ENCODE results near the gene ACYP1. TPM values are rescaled to one million over a fixed set of nuclear protein-coding genes. Genes with fewer than 3 reads are reported as not detected.

Gene ACYP1
- total and polyA plus RNA-seq, 9 donors, result 5.5 to 27.7 (median 11.2) TPM

DNA sequence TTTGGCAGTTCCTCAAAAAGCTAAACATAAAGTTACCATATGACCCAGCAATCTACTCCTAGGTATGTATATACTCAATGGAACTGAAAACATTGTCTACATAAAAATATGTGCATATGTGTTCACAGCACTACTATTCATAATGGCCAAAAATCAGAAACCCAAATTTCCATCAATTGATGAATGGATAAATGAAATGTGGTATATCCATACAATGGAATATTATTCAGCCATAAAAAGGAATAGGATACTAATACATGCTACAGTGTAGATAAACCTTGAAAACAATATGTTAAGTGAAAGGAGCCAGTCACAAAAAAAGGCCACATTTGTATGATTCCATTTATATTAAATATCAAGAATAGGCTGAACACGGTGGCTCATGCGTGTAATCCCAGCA lies 3.4 kb downstream of the ACYP1 start:
- no peak overlapping the region for H3K27ac ChIP-seq
- H3K4me3 ChIP-seq, result no peak overlapping the region
- TF ChIP-seq POLR2A (IDR thresholded peaks at IDR 0.05) (no peak), EP300 (IDR thresholded peaks at IDR 0.05) (no peak)
- TF ChIP-seq, protein P1, sequence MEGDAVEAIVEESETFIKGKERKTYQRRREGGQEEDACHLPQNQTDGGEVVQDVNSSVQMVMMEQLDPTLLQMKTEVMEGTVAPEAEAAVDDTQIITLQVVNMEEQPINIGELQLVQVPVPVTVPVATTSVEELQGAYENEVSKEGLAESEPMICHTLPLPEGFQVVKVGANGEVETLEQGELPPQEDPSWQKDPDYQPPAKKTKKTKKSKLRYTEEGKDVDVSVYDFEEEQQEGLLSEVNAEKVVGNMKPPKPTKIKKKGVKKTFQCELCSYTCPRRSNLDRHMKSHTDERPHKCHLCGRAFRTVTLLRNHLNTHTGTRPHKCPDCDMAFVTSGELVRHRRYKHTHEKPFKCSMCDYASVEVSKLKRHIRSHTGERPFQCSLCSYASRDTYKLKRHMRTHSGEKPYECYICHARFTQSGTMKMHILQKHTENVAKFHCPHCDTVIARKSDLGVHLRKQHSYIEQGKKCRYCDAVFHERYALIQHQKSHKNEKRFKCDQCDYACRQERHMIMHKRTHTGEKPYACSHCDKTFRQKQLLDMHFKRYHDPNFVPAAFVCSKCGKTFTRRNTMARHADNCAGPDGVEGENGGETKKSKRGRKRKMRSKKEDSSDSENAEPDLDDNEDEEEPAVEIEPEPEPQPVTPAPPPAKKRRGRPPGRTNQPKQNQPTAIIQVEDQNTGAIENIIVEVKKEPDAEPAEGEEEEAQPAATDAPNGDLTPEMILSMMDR (IDR thresholded peaks at IDR 0.05), result no peak
- H3K4me1 ChIP-seq (ENCODE audit: insufficient read depth), result peaks cover 8% of the 10 kb centered on the region
- WGBS, 3 donors, result 49 to 69% (median 50%) methylated on average over 2 of the region's 2 CpGs
- no peaks in the 10 kb centered on the region for H3K9me3 ChIP-seq
- H3K27me3 ChIP-seq, result no peaks in the 10 kb centered on the region
- DNase-seq, result no peak
- intact Hi-C loops (cut with DNase I), result no loop called here
- no peaks in the 10 kb centered on the region for H3K36me3 ChIP-seq

DNA sequence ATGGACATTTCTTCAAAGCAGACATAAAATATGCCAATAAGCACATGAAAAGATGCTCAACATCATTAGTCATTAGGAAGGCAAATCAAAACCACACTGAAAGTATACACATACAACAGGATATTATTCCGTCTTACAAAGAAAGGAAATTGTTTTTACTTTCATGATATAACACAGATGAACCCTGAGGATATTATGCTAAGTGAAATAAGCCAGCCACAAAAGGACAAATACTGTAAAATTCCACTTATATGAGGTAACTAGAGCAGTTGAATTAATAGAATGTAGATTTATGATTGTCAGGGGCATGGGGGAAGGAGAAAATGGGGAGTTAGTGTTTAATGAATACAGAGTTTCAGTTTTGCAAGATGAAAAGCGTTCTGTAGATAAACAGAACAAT lies 4.2 kb downstream of the ACYP1 start:
- 55 to 81% (median 65%) methylated on average over 2 of the region's 2 CpGs for WGBS, 3 donors

DNA sequence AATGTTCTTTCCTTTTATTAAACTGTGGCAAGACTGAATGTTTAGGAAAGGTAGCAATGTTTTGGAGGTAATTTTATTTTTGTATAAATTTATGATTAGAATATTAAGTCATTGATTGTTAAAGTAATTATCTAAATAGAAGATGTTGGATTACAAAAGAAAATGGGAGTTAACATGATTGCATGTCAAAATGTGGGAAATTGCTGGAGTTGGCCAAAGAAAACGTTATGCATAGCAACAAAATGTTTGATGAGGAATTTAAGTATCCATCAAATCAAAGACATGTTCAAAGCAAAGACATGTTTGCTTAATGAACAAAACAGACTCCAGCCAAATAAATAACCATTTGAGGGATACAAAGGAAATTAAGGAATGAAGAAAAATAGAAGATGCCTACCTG lies 9.4 kb downstream of the ACYP1 start:
- intact Hi-C loops (cut with DNase I), result no loop called here
- Histone ChIP-seq H3K27me3 (no peaks in the 10 kb centered on the region), H3K4me3 (no peak overlapping the region), H3K9me3 (no peaks in the 10 kb centered on the region), H3K27ac (no peak overlapping the region), H3K36me3 (no peaks in the 10 kb centered on the region), H3K4me1 (ENCODE audit: insufficient read depth) (peaks cover 3% of the 10 kb centered on the region)
- no peak for DNase-seq
- 48 to 60% (median 58%) methylated on average over 1 of the region's 1 CpG for WGBS, 3 donors
- no peak for TF ChIP-seq EP300 (IDR thresholded peaks at IDR 0.05)
- TF ChIP-seq POLR2A (IDR thresholded peaks at IDR 0.05), result no peak
- TF ChIP-seq, protein P1 (IDR thresholded peaks at IDR 0.05), result no peak

More for the DNA sequence above, 4.2 kb downstream of the ACYP1 start:
- TF ChIP-seq POLR2A (IDR thresholded peaks at IDR 0.05), result no peak
- no peak for TF ChIP-seq EP300 (IDR thresholded peaks at IDR 0.05)
- TF ChIP-seq, protein P1 (IDR thresholded peaks at IDR 0.05), result no peak
- Histone ChIP-seq H3K4me1 (ENCODE audit: insufficient read depth) (peaks cover 8% of the 10 kb centered on the region), H3K9me3 (no peaks in the 10 kb centered on the region), H3K27ac (no peak overlapping the region), H3K4me3 (no peak overlapping the region), H3K36me3 (no peaks in the 10 kb centered on the region), H3K27me3 (no peaks in the 10 kb centered on the region)
- DNase-seq, result no peak
- intact Hi-C loops (cut with DNase I), result no loop called here

DNA sequence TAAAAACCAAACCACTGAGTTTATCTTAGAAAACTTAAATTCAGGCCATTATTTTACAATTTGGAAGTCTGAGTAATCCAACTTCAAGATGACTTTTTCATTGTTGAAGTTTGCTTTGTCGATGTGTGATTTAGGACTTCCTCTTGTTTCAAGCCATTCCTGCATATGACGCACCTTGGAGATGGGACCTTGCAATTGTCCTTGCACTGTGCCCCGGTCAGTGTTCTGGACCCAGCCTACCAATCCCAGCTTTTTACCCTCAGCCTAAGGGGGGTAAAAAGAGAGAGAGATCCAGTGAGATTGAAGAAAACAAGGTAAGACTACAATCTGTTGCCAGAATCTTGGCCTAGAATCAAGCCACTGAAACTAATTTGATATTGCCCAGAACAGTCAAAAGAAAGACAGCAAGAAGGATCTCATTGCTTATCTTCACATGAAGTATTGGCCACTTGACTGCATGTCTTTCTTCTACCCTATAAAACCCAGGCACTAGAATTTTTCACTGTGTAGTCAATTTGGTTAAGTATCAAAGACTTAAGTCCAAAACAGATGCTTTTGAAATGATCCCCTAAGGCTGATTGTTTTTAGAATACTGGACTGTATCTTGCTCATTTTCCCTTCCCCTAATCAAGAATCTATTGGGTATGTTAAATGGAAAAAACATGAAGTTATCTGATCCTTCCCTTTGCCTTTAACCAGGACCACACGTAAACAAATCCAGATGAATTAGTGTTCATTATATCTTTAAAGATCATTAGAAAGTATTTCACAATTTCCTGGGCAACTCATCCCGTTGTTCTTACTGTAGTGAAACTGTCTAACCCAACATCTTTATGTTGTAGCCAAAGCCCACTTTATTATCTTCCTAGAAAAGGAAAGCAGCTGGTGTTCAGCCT lies 10.2 kb downstream of the ACYP1 start:
- 56 to 62% (median 60%) methylated on average over 5 of the region's 5 CpGs for WGBS, 3 donors
- TF ChIP-seq POLR2A (IDR thresholded peaks at IDR 0.05) (no peak), EP300 (IDR thresholded peaks at IDR 0.05) (no peak)
- TF ChIP-seq, protein P1 (IDR thresholded peaks at IDR 0.05), result no peak
- H3K9me3 ChIP-seq, result no peaks in the 10 kb centered on the region
- no peaks in the 10 kb centered on the region for H3K27me3 ChIP-seq
- intact Hi-C loops (cut with DNase I), result no loop called here
- DNase-seq, result no peak
- peaks cover 3% of the 10 kb centered on the region for H3K4me1 ChIP-seq (ENCODE audit: insufficient read depth)
- no peaks in the 10 kb centered on the region for H3K36me3 ChIP-seq
- H3K27ac ChIP-seq, result no peak overlapping the region
- no peak overlapping the region for H3K4me3 ChIP-seq
